Left ventricle myocardium inferior (tissue), 1 donor: ENCODE measurements around the gene IFNL4. TPM values are rescaled to one million over a fixed set of nuclear protein-coding genes. Genes with fewer than 3 reads are reported as not detected.
A peak's percentile ranks its signal among the peaks of the same experiment; 100 is the strongest.

Source experiments
- DNase-seq: peaks from one replicate; pipeline ENCODE4 v3.0.0-alpha.2; 2020
- H3K27ac ChIP-seq: fragments of 200-600 bp; replicated peaks from 2 replicates; pipeline ENCODE4 v1.8.0; 2021
- H3K27me3 ChIP-seq: fragments of 200-600 bp; 2 replicates; pipeline ENCODE4 v1.8.0; 2021; ENCODE audit warnings: low read depth
- H3K36me3 ChIP-seq: fragments of 200-600 bp; 2 replicates; pipeline ENCODE4 v1.8.0; 2021
- H3K4me1 ChIP-seq: fragments of 200-600 bp; 2 replicates; pipeline ENCODE4 v1.8.0; 2021
- H3K4me3 ChIP-seq: fragments of 200-600 bp; 2 replicates; pipeline ENCODE4 v1.8.0; 2021; ENCODE audit warnings: mild to moderate bottlenecking, moderate library complexity
- H3K9me3 ChIP-seq: fragments of 200-600 bp; replicated peaks from 2 replicates; pipeline ENCODE4 v1.8.0; 2021
- CTCF ChIP-seq: fragments of 200-600 bp; IDR thresholded peaks from 2 replicates; pipeline ENCODE4 v1.8.0; 2021; ENCODE audit warnings: antibody characterized with exemption, mild to moderate bottlenecking, borderline replicate concordance
- intact Hi-C: fragments of 100-400 bp; cut with micrococcal nuclease; formaldehyde crosslinking; loops from one replicate; pipeline ENCODE4 v1.11.0; 2022
- long read RNA-seq: library from polyadenylated mRNA; unstranded; transcript quantifications from one replicate; pipeline ENCODE4 v2.0.0, GENCODE V29; 2021
- total RNA-seq: library from RNA; stranded (reverse); fragmentation: NEBNext Ultra II Directional; extraction: Animal tissue kit (Norgen Biotek cat#: 25700); gene quantifications from one replicate; pipeline ENCODE4 v1.2.1, GENCODE V29; 2021
- donor health status: DM: no; HTN: yes; CAD: no; lungs with severe emphysema.

The IFNL4 gene
- total RNA-seq: not detected
- long read RNA-seq: 0 reads

GRCh38 chr19:39248806-39249205, at the start of gene IFNL4:
Gene IFNL4, minus strand, starts transcription at chr19:39248856.
- Histone ChIP-seq H3K4me1 (peaks cover 14% of the 10 kb centered on the region), H3K4me3 (peak within 1 kb of the TSS; percentile 21), H3K36me3 (no peaks in the 10 kb centered on the region), H3K9me3 (no peaks in the 10 kb centered on the region), H3K27me3 (peaks cover 86% of the 10 kb centered on the region), H3K27ac (no peak within 1 kb of the TSS)
- no peak for DNase-seq
- intact Hi-C loops: no loop called here
- no peak for TF ChIP-seq CTCF

- intact Hi-C loops: no loop called here
- peaks cover 95% of the 10 kb centered on the region for H3K27me3 ChIP-seq
- no peak overlapping the region for H3K27ac ChIP-seq
- TF ChIP-seq CTCF: no peak
- no peaks in the 10 kb centered on the region for H3K9me3 ChIP-seq
- no peaks in the 10 kb centered on the region for H3K4me1 ChIP-seq
- no peak overlapping the region for H3K4me3 ChIP-seq
- no peak for DNase-seq
- H3K36me3 ChIP-seq: no peaks in the 10 kb centered on the region
These were observed 49.4 kb upstream of the IFNL4 start for GRCh38 chr19:39297931-39298634.

GRCh38 chr19:39296906-39297305, 48.2 kb upstream of the IFNL4 start:
- Histone ChIP-seq H3K36me3 (no peaks in the 10 kb centered on the region), H3K4me1 (no peaks in the 10 kb centered on the region), H3K27me3 (peaks cover 97% of the 10 kb centered on the region), H3K9me3 (no peaks in the 10 kb centered on the region), H3K4me3 (no peak overlapping the region), H3K27ac (no peak overlapping the region)
- intact Hi-C loops: no loop called here
- DNase-seq: no peak
- no peak for TF ChIP-seq CTCF

GRCh38 chr19:39296055-39296645, 47.5 kb upstream of the IFNL4 start, which contains the start of gene IFNL1:
Gene IFNL1, plus strand, starts transcription at chr19:39296407. Its CDS starts 15 bp downstream, at chr19:39296422.
- Histone ChIP-seq H3K27ac (no peak within 1 kb of the TSS), H3K4me1 (no peaks in the 10 kb centered on the region), H3K36me3 (no peaks in the 10 kb centered on the region), H3K4me3 (no peak within 1 kb of the TSS), H3K27me3 (peaks cover 97% of the 10 kb centered on the region), H3K9me3 (no peaks in the 10 kb centered on the region)
- intact Hi-C loops: no loop called here
- TF ChIP-seq CTCF: no peak
- DNase-seq: no peak

- no peaks in the 10 kb centered on the region for H3K4me1 ChIP-seq
- peaks cover 89% of the 10 kb centered on the region for H3K27me3 ChIP-seq
These were observed 44.7 kb upstream of the IFNL4 start for GRCh38 chr19:39293394-39293793.

More at GRCh38 chr19:39293394-39293793, 44.7 kb upstream of the IFNL4 start:
- no peak overlapping the region for H3K4me3 ChIP-seq
- H3K9me3 ChIP-seq: peaks cover 12% of the 10 kb centered on the region
- H3K36me3 ChIP-seq: no peaks in the 10 kb centered on the region
- no peak for DNase-seq
- intact Hi-C loops: no loop called here
- H3K27ac ChIP-seq: no peak overlapping the region
- no peak for TF ChIP-seq CTCF
